CD4-positive, alpha-beta T cell treated with Interleukin-12 subunit alpha and Interleukin-12 subunit beta, for 1 hour (primary cell): ENCODE measurements around the gene KCTD3.

Experiments
- DNase-seq: peaks from one replicate; pipeline ENCODE4 v3.0.0-alpha.2; 2020

The KCTD3 gene

DNA sequence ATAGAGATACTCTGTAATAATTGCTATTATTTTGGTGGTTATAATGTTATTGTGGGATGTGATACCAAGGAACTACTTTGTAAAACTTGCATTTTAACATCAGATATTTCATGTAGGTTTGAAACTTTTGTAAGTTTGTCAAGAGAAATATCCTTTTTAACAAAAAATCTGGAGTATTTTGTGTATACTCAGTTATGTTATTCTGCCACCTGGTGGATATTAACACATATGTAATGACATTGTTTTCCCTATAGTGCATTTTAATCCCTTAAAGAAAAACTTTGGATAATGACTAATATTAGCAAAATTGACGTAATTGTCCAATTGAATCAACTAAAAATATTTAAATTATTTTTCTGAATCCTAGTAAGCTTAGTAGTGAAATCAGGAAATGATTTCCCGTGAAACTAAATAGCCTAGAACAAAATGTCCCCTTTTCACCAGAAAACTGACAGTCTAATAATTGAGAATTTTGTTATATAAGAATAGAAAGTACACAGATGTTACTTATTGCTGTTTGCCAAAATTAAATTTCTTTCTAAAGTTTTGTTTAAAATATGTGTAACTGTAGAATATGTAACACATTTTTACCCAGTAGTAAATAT, 39.6 kb downstream of the KCTD3 start:
- DNase-seq, result no peak

- no peak for DNase-seq
Measured at GRCh38 chr1:215607412-215607811, 40.3 kb downstream of the KCTD3 start.

DNA sequence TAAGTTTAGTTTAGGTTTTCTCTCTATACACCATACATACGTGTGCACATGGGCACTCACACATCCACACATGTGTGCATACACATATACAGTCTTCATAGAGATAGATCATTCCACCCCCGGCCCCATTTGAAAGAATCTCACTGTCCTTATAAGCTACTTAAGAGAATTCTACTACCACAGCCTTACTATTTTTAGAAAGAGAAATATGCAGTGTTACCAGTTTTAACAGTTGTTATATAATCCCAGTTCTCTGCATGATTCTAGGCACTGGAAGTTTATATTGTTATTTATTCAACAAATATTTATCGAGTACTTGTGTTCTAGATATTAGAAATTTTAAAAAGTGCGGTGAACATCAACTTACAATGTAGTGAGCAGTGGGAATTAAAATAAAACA, 41.5 kb downstream of the KCTD3 start:
- no peak for DNase-seq

DNA sequence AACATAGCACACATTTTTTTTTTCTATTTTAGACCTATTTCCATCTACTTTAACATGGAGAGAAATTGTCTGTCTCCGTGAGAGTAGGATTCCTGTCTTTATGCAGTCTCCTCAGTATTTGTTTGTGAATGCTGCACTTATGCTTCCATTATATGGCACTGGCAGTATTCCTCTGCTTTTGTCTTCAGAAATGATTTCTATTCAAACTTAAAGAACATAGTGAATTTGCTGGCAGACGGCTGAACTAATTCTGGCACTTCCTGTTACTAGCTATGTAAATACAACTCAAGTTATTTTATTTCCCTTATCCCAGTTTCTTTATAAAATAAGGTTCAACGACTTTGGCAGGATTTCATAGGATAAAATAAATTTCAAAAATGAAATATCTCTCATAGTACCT, 45.3 kb downstream of the KCTD3 start:
- no peak for DNase-seq

GRCh38 chr1:215617979-215618378, 50.9 kb downstream of the KCTD3 start:
- DNase-seq, result no peak

- DNase-seq, result no peak
Measured at GRCh38 chr1:215623162-215623561, 56.1 kb downstream of the KCTD3 start.

DNA sequence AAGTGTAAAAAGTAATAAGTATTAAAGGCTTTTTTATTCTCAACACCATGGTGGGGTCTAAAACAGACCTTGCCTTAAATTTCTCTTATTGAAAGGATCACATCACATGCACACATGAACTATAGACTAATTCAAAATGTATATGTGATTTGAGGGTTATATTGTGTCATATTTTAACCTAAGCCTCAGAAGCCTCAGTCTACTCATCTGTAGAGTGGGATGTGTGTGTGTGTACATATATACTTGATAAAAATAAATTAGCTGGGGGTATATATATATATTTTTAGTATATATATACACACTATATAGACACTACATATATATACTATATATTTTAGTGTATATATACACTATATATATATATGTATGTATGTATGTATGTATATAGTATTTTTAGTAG, 58.8 kb downstream of the KCTD3 start:
- no peak for DNase-seq

- DNase-seq, result no peak
Measured at GRCh38 chr1:215631040-215631439, 63.9 kb downstream of the KCTD3 start.

DNA sequence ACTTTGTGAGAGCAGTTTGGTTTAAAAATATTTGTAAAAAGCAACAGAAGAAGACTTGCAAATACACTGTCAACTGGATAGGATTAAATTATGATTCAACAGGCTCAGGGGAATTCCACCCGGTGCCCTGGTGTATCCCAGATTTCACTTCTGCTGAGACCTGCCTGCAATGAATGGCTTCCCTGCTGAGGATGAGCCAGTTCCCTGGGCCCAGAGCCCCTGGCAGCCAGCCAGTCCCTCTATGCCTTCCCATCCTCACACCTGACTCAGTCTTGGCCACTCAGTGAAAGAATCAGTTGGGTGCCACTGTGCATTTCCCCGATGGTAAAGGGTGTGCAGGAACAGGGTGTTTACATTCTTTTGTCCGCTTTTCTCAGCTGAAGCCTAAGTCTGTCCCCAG, 64.4 kb downstream of the KCTD3 start:
- no peak for DNase-seq

- DNase-seq, result no peak
Measured at GRCh38 chr1:215635827-215636226, 68.7 kb downstream of the KCTD3 start.

GRCh38 chr1:215636258-215636965, 69.3 kb downstream of the KCTD3 start:
- DNase-seq, result no peak

- DNase-seq, result no peak
Measured at GRCh38 chr1:215637041-215637573, 70.0 kb downstream of the KCTD3 start.

DNA sequence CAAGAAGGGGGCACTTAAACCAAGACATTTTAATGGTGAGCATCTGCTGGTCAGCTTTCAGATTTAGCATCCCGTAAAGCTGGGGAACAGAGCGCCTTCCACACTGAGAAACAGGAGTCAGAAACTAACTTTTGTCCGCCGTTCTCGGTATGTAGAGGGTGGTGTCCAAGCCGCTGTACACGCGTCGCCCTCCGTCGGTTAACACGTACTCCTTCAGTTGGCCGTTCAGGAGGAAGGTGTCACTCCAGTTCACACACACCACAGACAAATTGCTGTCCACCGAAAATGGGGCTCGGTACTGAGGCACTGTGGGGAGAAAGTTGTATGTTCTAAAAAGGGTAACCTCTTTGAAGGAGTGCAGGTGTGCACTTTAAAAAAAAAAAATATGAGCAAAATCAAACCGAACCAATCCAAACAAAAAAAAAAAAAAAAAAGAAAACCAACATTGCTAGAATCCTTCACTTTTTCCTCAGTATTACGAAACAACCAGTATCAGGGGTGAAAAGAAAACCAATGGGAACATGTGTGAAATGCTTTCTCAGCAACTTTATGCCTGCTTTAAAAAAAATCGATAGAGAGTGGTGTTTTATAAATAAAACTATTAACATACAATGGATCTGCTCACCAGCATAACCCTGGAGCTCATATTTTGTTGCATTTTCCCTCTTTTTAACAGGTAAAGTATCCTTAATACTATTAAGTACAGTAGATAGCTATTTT, 73.5 kb downstream of the KCTD3 start:
- DNase-seq, result no peak

GRCh38 chr1:215643592-215644321, 76.7 kb downstream of the KCTD3 start:
- DNase-seq, result no peak

DNA sequence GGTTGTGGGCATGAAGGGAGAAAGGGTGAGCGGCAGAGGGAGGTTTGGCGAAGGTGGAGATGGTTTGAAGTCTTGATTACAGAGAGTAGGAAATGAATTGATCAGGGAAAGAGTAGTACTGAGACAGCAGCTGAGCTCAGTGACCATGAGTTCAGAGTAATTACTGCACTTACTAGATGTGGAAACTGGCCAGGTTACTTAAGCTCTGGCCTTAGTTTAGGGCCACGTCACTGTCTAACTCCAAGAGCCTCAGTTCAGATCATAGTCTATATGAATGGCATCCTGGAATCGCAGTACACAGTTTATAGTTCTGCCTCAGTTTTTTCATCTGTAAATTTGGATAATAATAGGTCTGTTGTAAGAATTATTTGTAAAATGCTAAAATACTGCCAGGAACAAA, 78.1 kb downstream of the KCTD3 start:
- no peak for DNase-seq

GRCh38 chr1:215645861-215646260, 78.8 kb downstream of the KCTD3 start:
- DNase-seq, result no peak

DNA sequence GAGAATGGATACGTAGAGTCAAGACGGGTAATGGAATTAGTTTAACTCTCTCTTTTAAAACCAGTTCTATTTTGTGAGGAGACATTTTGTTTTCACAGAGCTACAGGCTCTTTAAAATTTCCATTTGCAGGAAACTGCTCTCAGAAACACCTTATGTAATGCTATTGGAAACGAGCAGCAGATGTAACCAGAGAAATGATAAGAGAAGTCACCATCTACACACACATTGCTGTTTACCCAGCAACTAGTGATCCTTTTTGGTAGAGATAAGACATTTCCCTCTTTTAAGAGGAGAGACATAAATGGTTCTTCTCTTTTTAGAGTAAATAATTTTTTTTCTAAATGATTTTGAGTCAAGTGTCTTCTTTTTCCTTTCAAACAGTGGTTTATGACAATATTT, 80.6 kb downstream of the KCTD3 start:
- no peak for DNase-seq

GRCh38 chr1:215648957-215649356, 81.9 kb downstream of the KCTD3 start:
- DNase-seq, result no peak

- DNase-seq, result no peak
Measured at GRCh38 chr1:215650446-215651149, 83.5 kb downstream of the KCTD3 start.

DNA sequence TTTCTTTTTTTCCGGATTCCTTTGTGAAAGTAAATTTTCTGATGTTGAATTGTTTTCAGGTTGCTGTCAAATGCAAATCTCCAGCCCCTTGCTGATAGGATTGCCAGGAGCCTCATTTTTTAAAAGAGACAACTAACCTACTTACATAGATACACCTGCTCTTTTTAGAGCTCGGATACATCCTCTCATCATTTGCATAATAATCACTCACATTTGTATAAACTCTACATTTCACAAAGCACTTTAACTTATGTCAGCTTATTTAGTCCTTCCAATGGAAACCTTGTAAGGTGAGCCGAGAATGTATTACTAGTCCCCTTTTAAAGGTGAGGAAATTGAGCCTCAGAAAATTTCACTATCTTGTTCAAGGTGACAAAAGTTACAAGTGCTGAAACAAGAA, 84.8 kb downstream of the KCTD3 start:
- no peak for DNase-seq

DNA sequence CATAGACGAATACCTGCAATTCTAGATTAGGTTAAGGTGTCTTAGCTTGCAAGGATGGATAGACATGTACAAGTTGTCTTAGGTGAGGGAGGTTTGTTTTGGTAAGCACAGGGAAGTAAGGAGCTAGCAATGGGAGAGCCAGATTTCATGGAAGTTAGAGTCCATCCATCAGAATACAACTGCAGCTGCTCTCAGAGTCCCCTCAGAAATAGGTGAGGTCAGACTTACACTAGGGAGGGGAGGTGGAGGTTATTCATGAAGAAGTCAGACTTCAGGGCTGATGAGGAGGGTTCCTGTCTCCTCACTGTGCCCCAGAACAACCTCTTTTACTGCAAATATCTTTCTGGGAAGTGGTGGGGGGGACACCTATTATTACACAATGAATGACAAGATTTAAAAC, 85.3 kb downstream of the KCTD3 start:
- no peak for DNase-seq

GRCh38 chr1:215657047-215657446, 89.9 kb downstream of the KCTD3 start:
- DNase-seq, result no peak

DNA sequence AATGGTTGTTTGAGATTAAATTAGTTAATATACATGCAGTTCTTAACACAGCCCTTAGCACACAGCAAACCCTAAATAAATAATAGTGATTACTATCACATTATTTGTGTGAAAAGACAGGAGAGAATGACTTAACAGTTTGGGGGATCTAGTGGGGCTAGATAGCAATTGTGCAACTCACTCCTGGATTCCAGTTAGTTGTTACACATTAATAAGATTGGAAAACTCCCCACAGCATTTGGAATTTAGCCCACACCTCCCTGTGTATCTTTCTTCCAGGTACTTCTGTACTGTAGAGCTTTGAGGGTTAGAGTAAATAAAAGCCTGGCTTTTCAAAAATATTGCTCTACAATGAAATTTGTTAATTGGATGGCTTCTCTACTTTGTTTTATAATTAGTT, 93.2 kb downstream of the KCTD3 start:
- DNase-seq, result no peak
